Progenitor cell of endocrine pancreas (in vitro differentiated cells): ENCODE results near the gene DUSP16. TPM values are rescaled to one million over a fixed set of nuclear protein-coding genes. Genes with fewer than 3 reads are reported as not detected.

Experiments used
- DNase-seq: peaks from one replicate; pipeline ENCODE4 v3.0.0; 2021; ENCODE audit warnings: low spot score; ENCODE audit not compliant: unreplicated experiment
- H3K27ac Mint-ChIP-seq: 2 replicates; pipeline ENCODE4 v1.8.0; 2021; ENCODE audit warnings: mild to moderate bottlenecking, moderate library complexity, mixed read lengths
- H3K27me3 Mint-ChIP-seq: 2 replicates; pipeline ENCODE4 v1.8.0; 2021; ENCODE audit warnings: mixed read lengths
- H3K36me3 Mint-ChIP-seq: 2 replicates; pipeline ENCODE4 v1.8.0; 2022; ENCODE audit warnings: mixed read lengths; ENCODE audit not compliant: insufficient read depth
- H3K4me1 Mint-ChIP-seq: 2 replicates; pipeline ENCODE4 v1.8.0; 2021; ENCODE audit warnings: low read depth, mixed read lengths
- H3K4me3 Mint-ChIP-seq: 2 replicates; pipeline ENCODE4 v1.8.0; 2021; ENCODE audit warnings: low read depth, mild to moderate bottlenecking, moderate library complexity, mixed read lengths
- H3K9me3 Mint-ChIP-seq: 2 replicates; pipeline ENCODE4 v1.8.0; 2021; ENCODE audit warnings: low read depth, mixed read lengths
- total RNA-seq: library from RNA; stranded (reverse); gene quantifications from 2 replicates; pipeline ENCODE4 v1.2.1, GENCODE V29; 2021
- TF ChIP-seq, protein P1 (sequence below): fragments of 200-600 bp; sonication (generic); IDR thresholded peaks from one replicate; pipeline ENCODE4 v1.5.0; 2021; ENCODE audit warnings: antibody characterized with exemption, mild to moderate bottlenecking; ENCODE audit not compliant: unreplicated experiment

DUSP16 gene
- total RNA-seq, 1 donor from 2014 or later = 67.5 TPM

DNA sequence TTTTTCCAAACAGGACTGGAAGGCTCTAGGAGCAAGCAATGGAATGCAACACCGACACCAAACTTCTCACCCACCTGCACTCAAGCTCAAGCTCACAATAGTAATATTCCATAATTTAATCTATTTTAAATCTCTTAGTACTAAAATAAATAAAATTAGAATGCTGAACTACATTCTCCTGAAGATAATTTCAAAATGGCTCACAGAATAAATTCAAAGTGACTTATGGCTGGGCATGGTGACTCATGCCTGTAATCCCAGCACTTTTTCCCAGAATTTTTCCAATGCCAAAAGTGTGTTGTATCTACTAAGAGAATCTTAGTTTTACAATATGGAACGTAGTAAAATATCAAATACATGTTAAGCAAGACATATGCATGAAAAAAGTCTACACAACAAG is 31.5 kb downstream of the DUSP16 start:
- Mint-ChIP-seq H3K27me3 (no peaks in the 10 kb centered on the region), H3K4me1 (peaks cover 45% of the 10 kb centered on the region), H3K27ac (no peak overlapping the region), H3K4me3 (no peak overlapping the region), H3K36me3 (peaks cover 2% of the 10 kb centered on the region), H3K9me3 (no peaks in the 10 kb centered on the region)
- DNase-seq = no peak
- TF ChIP-seq, protein P1, sequence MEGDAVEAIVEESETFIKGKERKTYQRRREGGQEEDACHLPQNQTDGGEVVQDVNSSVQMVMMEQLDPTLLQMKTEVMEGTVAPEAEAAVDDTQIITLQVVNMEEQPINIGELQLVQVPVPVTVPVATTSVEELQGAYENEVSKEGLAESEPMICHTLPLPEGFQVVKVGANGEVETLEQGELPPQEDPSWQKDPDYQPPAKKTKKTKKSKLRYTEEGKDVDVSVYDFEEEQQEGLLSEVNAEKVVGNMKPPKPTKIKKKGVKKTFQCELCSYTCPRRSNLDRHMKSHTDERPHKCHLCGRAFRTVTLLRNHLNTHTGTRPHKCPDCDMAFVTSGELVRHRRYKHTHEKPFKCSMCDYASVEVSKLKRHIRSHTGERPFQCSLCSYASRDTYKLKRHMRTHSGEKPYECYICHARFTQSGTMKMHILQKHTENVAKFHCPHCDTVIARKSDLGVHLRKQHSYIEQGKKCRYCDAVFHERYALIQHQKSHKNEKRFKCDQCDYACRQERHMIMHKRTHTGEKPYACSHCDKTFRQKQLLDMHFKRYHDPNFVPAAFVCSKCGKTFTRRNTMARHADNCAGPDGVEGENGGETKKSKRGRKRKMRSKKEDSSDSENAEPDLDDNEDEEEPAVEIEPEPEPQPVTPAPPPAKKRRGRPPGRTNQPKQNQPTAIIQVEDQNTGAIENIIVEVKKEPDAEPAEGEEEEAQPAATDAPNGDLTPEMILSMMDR = no peak

DNA sequence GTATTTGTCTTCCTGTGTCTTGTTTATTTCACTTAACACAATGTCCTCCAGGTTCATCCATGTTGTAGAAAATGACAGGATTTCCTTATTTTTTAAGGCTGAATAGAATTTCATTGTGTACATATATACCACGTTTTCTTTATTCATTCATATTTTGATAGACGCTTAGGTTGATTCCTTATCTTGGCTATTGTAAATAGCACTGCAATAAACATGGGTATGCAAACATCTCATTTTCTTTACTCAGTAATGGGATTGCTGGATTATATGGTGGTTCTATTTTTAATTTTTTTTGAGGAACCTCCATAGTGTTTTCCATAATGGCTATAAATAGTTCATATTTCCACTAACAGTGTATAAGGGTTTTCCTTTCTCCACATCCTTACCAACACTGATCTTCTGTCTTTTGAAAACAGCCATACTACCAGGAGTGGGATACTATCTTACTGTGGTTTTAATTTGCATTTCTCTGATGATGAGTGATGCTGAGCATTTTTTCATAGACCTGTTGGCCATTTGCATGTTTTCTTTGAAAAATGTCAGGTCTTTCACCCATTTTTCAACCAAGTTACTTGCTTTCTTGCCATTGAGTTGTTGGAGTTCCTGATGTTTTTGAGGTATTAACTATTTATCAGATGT is 32.8 kb downstream of the DUSP16 start:
- Mint-ChIP-seq H3K4me3 (no peak overlapping the region), H3K27me3 (no peaks in the 10 kb centered on the region), H3K36me3 (peaks cover 2% of the 10 kb centered on the region), H3K4me1 (peaks cover 39% of the 10 kb centered on the region), H3K9me3 (no peaks in the 10 kb centered on the region), H3K27ac (no peak overlapping the region)
- DNase-seq = no peak
- TF ChIP-seq, protein P1 = no peak

DNA sequence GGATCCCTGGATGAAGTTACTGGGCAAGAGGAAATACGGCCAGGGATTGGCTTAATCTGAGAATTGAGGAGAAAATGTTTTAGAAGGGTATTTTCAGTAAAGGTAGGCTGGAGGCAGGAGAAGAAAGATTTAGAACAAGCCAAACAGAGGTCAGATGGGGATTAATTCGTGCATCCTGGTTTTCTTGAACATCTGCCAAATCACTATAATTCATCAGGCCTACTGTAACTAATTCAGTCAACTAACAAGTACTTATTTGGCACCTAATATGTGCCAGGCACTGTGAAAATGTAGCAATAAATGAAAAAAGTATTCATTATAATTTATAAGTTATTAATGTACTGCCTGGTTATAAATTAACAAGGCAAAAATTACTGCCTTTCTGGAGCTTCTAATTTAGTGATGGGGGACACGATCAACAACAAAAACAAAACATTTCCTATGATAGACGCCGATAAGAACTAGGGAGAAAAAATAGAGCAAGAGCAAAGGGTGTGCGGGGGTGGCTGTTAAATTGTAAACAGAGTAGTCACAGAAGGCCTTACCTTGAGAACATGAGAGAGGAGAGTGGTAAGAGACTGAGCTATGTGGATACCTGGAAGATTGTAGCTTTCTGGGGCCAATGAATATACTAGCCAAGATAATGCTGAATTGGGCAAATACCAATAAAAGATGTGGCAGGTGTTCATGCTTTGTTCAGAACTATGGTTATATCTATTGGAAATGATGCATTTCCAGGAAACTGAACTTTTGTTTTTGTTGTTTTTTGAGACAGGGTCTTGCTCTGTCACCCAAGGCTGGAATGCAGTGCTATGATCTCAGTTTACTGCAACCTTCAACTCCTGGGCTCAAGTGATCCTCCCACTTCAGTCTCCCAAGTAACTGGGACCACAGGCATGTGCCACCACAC is 34.0 kb downstream of the DUSP16 start:
- TF ChIP-seq, protein P1 = no peak
- Mint-ChIP-seq H3K36me3 (peaks cover 2% of the 10 kb centered on the region), H3K4me3 (no peak overlapping the region), H3K4me1 (peaks cover 29% of the 10 kb centered on the region), H3K27me3 (no peaks in the 10 kb centered on the region), H3K9me3 (no peaks in the 10 kb centered on the region), H3K27ac (peak overlapping the region; percentile 25)
- no peak for DNase-seq

DNA sequence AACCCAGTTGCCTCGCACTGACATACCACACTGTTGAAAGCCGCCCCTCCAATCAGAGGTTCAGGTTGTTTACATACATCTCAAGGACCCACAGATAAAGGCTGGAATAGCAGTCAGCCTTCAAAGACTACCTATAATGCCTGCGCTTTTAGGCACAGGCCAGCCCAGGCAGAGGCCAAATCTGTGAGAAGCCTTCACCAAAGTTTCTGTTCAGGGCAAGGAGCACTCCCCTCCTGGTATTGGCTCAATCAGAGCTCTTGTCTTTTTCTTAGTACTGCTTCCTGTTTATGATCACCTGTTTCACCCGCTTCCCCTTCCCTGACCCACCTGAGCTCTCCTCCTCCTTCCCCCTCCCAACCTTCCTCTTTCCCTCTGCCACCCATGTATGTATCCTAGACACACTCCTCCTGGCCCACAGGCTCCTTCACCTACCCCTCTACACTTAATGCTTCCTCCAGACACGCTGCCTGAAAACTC is 34.8 kb downstream of the DUSP16 start:
- TF ChIP-seq, protein P1 = no peak
- Mint-ChIP-seq H3K36me3 (peaks cover 2% of the 10 kb centered on the region), H3K4me1 (peaks cover 26% of the 10 kb centered on the region), H3K27me3 (no peaks in the 10 kb centered on the region), H3K9me3 (no peaks in the 10 kb centered on the region), H3K4me3 (no peak overlapping the region), H3K27ac (peak overlapping the region; percentile 6)
- DNase-seq = no peak

DNA sequence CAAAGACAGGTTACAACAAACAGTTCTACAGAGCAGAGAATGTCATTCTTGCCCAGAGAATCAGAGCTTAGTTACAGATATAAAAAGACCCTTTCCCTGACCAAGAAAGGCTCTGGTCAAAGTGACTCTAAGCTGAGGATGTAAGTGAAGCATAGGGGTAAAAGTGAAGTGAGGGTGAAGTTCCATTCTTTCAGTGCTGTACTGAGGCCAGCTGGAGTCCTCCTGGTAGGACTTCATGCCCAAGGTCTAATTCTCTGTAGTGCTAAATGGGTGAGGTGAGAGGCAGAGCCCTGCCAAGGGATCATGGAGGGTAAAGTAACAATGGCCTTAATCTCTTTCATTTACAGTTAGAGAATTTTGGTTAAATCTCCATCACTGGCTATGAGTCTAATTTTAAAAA is 38.5 kb downstream of the DUSP16 start:
- Mint-ChIP-seq H3K27ac (no peak overlapping the region), H3K4me3 (no peak overlapping the region), H3K9me3 (no peaks in the 10 kb centered on the region), H3K36me3 (peaks cover 10% of the 10 kb centered on the region), H3K4me1 (peaks cover 48% of the 10 kb centered on the region), H3K27me3 (no peaks in the 10 kb centered on the region)
- no peak for DNase-seq
- TF ChIP-seq, protein P1 = no peak
